ENCODE results near the gene CDK14.

DNA sequence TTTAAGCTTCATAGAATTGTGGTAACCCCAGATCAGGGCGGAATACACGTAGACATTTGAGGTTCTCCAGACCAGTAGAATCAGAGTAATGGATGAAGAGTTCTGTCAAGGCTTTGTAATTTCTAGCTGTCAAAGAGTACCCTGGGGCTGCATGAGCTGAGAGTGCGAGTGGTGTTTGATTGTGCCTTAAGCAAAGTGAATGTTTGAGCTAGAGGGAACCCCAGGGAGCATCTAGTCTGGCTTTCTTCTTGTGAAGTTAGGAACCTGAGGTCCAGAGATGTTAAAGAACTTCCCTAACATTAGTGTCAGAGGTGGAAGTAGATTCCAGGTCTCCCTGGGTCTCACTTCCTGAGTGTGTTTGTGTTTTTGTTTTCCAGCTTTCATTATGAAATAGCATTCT lies 455.8 kb downstream of the CDK14 start:
- TF ChIP-seq, protein P1, sequence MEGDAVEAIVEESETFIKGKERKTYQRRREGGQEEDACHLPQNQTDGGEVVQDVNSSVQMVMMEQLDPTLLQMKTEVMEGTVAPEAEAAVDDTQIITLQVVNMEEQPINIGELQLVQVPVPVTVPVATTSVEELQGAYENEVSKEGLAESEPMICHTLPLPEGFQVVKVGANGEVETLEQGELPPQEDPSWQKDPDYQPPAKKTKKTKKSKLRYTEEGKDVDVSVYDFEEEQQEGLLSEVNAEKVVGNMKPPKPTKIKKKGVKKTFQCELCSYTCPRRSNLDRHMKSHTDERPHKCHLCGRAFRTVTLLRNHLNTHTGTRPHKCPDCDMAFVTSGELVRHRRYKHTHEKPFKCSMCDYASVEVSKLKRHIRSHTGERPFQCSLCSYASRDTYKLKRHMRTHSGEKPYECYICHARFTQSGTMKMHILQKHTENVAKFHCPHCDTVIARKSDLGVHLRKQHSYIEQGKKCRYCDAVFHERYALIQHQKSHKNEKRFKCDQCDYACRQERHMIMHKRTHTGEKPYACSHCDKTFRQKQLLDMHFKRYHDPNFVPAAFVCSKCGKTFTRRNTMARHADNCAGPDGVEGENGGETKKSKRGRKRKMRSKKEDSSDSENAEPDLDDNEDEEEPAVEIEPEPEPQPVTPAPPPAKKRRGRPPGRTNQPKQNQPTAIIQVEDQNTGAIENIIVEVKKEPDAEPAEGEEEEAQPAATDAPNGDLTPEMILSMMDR (IDR thresholded peaks at IDR 0.05 in 2 of 3, conservative IDR thresholded peaks at IDR 0.05 in 1 of 3; ENCODE audit: control insufficient read depth in 2 of 3, extremely low read depth in 1 of 3, insufficient read depth in 1 of 3, low read depth in 3 of 3, low read length in 3 of 3), result no peak
- TF ChIP-seq, protein P2, sequence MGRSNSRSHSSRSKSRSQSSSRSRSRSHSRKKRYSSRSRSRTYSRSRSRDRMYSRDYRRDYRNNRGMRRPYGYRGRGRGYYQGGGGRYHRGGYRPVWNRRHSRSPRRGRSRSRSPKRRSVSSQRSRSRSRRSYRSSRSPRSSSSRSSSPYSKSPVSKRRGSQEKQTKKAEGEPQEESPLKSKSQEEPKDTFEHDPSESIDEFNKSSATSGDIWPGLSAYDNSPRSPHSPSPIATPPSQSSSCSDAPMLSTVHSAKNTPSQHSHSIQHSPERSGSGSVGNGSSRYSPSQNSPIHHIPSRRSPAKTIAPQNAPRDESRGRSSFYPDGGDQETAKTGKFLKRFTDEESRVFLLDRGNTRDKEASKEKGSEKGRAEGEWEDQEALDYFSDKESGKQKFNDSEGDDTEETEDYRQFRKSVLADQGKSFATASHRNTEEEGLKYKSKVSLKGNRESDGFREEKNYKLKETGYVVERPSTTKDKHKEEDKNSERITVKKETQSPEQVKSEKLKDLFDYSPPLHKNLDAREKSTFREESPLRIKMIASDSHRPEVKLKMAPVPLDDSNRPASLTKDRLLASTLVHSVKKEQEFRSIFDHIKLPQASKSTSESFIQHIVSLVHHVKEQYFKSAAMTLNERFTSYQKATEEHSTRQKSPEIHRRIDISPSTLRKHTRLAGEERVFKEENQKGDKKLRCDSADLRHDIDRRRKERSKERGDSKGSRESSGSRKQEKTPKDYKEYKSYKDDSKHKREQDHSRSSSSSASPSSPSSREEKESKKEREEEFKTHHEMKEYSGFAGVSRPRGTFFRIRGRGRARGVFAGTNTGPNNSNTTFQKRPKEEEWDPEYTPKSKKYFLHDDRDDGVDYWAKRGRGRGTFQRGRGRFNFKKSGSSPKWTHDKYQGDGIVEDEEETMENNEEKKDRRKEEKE (IDR thresholded peaks at IDR 0.05), result no peak
- TF ChIP-seq POLR2A (IDR thresholded peaks at IDR 0.05; ENCODE audit: low read depth, low read length) (no peak), SPI1 (IDR thresholded peaks at IDR 0.05; ENCODE audit: borderline replicate concordance, insufficient read depth, low read depth, low read length) (no peak), GATAD2B (conservative IDR thresholded peaks at IDR 0.05; ENCODE audit: low read depth) (no peak)

All from GM12878 (cell line).